ENCODE measurements around the gene HELZ2.

- TF ChIP-seq, protein P1, sequence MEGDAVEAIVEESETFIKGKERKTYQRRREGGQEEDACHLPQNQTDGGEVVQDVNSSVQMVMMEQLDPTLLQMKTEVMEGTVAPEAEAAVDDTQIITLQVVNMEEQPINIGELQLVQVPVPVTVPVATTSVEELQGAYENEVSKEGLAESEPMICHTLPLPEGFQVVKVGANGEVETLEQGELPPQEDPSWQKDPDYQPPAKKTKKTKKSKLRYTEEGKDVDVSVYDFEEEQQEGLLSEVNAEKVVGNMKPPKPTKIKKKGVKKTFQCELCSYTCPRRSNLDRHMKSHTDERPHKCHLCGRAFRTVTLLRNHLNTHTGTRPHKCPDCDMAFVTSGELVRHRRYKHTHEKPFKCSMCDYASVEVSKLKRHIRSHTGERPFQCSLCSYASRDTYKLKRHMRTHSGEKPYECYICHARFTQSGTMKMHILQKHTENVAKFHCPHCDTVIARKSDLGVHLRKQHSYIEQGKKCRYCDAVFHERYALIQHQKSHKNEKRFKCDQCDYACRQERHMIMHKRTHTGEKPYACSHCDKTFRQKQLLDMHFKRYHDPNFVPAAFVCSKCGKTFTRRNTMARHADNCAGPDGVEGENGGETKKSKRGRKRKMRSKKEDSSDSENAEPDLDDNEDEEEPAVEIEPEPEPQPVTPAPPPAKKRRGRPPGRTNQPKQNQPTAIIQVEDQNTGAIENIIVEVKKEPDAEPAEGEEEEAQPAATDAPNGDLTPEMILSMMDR (IDR thresholded peaks at IDR 0.05): no peak
- TF ChIP-seq POLR2A (IDR thresholded peaks at IDR 0.05): no peak
- no peak for TF ChIP-seq EP300 (IDR thresholded peaks at IDR 0.05)
Measured at GRCh38 chr20:63556873-63557478, 17.1 kb downstream of the HELZ2 start.
